IPS DF 19.7 (cell line): Measurements from ENCODE around the gene RPLP2.

Source experiments
- DNase-seq: peaks from one replicate; pipeline ENCODE4 v3.0.0-alpha.2; 2013; ENCODE audit warnings: low read depth, low spot score

Gene RPLP2

DNA sequence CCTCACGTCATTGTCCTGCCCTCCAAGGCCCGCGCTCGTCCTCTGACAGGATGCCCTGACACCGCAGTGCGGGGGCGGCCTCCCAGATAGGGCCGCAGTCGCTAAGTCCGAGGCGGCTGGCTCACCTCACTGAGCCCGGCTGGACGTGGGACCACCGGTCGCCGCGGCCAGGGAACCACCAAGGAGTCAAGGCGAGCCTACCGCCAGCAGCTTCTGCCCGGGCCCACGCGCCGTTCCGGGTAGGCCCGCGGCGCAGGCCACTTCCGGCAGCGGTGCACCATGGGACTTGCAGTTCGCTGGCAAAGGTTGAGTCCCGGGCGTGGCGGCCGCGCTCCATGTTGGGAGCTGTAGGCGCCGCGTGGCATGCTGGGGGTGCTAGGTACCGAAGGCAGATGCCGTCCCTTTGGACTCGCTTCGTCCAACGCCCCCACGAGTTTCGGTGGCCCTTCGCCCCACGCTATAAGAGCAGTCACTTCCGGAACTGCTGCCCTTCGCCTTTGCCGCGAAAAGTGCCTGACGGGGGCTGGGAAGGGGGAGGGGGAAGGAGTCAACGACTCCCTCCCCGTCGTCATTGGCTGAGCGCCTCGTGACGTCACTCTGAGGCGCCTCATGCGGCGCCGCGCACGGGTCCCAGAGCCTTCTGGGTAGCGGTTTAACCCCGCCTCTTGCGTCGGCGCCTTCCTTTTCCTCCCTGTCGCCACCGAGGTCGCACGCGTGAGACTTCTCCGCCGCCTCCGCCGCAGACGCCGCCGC is at the start of gene RPLP2:
Gene RPLP2 (plus strand): TSS at position 681 of the 753 bp plus-strand sequence. CDS start 268 bp downstream, outside the sequence.
- DNase-seq, result peak; percentile 78

DNA sequence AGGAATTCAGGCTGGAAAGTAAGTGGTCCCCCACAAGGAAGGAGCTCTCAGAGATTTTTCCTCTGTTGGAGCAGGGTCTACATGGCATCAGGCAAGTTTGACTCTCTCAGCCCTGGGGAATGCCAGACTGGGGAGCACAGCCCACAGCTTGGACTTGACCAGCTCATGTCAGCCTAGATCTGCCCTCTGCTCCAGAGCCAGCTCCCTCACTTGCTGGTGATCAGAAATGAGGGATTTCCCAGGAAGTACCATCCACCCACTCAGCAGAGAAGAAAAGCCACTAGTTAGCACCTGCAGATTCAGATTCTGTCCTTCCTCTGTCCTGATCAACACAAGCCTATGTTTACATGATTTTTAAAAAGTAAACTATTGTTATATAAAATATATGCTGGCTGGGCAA is 49.5 kb upstream of the RPLP2 start:
- no peak for DNase-seq

DNA sequence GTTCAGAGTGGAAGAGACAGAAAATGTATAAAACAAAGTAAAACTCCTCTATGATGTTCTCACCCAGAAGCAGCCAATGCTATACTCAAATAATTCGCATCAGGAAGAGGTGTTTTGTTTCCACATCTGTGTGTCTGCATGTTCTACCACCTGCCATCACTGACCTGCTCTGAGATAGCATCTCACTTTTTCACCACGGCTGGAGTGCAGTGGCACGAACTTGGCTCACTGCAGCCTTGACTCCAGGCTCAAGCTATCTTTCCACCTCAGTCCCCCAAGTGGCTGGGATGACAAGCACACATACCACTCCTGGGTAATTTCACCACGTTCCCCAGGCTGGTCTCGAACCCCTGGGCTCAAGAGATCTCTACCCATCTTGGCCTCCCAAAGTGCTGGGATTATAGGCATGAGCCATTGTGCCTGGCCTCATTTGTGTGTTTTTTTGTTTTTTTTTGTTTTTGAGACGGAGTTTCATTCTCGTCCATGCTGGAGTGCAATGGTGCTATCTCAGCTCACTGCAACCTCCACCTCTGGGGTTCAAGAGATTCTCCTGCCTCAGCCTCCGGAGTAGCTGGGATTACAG is 48.1 kb upstream of the RPLP2 start:
- no peak for DNase-seq

DNA sequence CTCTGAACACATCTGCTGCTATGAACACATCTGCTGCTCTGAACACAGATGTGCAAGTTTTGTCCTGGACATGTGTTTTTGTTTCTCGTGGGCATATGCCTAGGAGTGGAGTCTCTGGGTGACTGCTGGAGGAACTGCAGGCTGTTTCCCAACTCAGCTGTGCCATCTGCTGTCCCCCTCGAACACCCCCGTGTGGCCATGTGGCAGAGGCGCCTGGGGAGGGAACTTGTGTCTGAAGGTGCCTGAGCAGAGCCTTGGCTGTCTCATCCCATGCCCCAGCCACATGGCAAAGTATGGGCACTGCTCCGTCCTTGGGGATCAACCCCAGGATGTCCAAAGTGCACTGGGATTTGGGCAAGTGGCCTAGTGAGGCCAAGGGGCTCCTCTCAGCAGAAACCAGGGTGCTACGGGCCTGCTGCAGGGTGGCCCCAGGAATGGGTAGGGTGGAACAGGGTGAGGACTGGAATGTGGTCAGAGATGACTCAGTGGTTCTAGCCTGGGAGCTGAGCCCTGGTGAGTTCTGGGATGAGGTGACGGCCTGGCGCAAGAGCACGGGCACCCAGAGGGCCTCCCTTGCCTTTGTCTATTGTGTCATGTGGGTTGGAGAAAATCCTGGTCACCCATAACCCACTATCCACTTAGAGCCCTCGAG is 47.2 kb upstream of the RPLP2 start:
- DNase-seq, result no peak

DNA sequence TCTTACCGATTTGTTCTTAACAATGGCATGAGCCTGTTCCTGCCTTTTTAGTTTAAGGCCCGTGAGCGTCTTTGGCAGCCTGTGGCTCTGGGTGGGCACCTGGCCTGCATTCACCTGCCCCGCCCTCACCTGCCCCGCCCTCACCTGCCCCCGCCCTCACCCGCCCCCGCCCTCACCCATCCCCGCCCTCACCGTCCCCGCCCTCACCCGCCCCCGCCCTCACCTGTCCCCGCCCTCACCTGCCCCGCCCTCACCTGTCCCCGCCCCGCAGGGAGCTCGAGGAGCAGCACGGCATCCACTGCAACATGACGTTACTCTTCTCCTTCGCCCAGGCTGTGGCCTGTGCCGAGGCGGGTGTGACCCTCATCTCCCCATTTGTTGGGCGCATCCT is 46.7 kb upstream of the RPLP2 start:
- no peak for DNase-seq

DNA sequence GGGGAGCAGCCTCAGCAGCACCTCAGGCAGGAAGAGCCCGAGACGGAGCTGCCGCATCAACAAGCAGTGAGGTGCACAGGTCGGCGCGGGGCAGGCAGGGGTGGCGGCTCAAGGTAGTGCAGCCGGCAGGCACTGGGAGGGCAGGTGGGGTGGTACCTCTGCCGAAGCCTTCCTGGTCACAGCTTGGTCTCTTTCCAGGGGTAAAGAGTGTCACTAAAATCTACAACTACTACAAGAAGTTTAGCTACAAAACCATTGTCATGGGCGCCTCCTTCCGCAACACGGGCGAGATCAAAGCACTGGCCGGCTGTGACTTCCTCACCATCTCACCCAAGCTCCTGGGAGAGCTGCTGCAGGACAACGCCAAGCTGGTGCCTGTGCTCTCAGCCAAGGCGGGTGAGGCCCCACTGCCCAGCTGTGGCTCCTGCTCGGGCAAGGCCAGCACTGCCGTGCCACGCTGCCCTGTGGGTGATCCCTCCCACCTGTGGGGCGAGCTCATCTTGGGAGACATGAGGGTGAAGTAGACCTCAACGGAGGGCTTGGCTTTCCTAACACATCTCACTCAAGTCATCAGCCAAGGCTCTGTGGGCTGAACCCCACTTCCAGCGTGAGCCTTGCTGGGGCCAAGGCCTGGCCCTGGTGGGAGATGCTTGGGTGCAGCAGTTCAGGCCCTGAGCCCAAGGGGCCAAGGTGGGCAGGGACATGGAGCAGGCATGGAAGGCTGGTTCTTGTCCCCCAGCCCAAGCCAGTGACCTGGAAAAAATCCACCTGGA is 46.0 kb upstream of the RPLP2 start:
- DNase-seq, result no peak

DNA sequence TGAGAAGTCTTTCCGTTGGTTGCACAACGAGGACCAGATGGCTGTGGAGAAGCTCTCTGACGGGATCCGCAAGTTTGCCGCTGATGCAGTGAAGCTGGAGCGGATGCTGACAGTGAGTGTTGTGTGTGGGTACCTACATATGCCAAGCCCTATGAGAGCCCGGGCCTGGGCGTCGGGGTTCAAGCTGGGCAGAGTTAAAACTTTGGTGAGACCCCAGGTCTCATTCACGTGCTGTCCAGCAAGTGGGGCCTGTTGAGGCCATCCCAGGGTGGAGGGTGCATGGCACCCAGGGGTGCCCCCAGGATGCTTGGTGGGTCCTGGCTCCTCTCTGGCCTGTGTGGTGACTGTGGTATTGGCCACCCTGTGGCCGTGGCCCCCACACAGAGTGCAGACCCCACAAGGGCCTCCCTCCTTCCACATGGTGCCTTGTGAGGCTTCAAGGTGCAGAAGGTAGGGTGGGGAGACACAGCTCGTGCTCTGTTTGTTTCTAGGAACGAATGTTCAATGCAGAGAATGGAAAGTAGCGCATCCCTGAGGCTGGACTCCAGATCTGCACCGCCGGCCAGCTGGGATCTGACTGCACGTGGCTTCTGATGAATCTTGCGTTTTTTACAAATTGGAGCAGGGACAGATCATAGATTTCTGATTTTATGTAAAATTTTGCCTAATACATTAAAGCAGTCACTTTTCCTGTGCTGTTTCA is 45.3 kb upstream of the RPLP2 start:
- no peak for DNase-seq

DNA sequence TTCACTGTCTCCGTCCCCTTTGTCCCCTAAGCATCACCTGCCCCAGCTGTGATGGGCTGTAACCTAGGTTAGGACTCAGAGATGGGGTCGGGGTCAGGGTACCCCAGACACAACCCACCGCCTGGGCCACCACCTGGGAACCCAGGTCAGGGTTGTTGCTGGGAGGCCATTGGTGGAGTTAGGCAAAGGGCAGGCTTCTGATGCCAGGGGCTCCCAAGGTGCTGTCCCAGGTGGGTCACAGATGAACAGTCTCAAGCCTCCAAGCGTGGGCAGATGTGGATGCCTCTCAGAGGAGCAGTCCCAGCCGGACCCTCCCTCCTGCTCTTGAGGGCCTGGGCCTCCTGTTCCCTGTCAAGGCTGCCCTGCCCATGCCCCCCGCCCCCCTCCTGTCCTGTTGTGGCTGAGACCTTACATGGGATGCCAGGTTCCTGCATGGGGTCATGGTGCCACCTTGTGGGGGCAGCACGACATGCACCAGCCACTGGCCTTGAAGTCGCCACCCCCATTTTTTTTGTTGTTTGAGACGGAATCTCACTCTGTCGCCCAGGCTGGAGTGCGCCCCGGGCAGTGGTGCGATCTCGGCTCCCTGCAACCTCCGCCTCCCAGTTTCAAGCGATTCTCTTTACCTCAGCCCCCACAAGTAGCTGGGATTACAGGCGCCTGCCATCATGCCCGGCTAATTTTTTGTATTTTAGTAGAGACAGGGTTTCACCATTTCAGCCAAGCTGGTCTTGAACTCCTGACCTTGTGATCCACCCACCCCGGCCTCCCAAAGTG is 44.6 kb upstream of the RPLP2 start:
- no peak for DNase-seq

DNA sequence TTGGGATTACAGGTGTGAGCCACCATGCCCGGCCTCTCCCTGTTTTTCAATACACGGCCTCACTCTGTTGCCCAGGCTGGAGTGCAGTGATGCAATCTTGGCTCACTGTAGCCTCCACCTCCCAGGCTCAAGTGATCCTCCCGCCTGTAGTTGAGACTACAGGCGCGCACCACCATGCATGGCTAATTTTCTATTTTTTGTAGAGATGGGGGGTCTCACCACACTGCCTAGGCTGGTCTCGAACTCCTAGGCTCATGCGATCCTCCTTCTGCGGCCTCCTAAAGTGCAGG is 44.0 kb upstream of the RPLP2 start:
- no peak for DNase-seq

DNA sequence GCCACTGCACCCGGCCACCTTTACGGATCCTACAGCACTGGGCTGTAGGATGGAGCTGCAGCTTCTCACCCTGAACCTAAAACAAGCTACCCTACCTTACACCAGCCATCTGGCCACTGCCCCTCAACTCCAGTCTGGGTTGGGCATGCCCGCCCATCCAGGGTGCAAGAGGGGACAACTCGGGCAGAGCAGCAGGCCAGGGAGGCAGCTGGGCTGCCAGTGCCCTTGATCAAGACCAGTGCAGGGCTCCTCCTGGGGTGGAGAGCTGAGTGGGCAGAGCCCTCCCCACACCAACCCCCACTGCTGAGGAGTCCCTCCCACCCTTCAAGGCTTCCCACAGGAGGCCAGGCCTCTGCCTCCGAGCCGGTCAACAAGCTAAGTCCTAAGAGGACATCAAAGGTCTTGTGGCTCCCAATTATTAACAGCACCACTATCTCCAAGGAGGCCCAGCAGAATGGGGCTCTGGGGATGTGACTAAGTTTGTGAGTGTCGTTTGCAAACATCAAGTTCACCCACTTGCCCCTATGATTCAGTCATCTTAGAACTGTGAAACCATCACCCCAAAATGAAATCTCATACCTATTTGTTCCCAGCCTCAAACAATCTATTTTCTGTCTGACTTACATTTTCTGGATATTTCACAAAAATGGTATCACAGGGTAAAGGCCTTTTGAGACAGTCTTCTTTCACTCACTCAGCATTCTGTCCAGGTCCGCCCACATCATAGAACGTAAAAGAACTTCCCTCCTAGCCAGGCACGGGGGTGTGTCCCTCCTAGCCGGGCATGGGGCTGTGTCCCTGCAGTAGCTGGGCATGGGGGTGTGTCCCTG is 43.4 kb upstream of the RPLP2 start:
- no peak for DNase-seq

DNA sequence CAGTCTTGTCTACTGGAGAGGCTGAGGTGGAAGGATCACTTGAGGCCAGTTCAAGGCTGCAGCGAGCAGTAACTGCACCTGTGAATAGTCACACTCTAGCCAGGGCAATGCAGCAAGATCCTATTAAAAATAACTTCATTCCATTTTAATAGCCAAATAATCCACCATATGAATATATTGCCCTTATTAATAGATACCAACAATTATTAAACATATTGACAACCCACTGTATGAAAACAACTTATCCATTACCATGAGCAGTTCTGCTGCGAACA is 42.9 kb upstream of the RPLP2 start:
- DNase-seq, result no peak

DNA sequence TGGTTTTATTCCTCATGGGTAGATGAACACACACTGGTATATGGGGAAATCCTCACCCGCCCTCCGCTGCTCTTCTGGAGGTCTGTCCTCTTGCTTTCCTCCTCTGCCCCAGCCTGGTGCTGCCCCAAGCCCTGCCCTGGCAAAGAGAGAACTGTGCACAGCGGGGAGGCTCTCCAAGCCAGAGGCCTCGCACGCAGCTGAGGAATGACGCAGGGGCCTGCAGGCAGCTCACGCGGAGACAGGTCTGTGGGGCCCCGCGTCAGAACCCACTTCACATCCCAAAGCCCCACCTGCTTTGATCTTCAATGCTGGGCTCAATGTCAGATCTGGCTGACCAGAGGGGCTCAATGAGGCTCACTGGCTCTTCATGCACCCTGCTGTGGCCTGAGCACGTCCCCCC is 42.5 kb upstream of the RPLP2 start:
- no peak for DNase-seq

DNA sequence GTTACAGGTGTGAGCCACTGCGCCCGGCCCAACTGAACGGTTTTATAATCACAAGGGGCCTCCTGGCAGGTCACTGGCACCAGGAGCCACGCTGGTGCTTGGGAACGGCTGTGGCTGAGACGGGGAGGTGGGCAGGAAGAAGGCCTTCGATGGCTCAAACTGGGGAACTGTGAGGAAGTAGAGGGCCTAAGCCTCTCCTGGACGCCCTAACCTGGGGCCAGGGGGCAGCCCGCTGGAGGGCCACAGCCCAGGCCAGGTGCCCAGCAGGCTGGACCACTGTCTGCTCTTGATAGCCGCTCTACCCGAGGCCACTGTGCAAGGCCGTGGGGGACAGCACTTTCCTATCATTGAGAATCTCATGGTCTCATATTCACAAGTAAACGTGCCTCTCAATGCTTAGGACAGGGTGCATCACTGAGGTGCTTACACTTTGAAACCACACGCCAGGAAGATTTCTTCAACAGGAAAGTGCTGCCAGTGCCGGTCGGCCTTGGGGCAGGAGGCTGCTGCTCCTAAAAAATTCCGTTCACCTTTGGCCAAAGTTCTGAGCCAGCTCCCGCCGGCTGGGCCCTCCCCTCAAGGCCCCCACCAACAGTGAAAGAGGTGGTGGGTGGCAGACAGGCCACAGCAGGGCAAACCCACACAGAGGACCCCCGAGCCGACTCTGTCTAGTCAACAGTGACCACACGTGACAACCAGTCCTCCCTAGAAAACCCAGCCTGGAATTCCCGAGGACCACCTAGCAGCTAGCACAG is 39.7 kb upstream of the RPLP2 start:
- no peak for DNase-seq

DNA sequence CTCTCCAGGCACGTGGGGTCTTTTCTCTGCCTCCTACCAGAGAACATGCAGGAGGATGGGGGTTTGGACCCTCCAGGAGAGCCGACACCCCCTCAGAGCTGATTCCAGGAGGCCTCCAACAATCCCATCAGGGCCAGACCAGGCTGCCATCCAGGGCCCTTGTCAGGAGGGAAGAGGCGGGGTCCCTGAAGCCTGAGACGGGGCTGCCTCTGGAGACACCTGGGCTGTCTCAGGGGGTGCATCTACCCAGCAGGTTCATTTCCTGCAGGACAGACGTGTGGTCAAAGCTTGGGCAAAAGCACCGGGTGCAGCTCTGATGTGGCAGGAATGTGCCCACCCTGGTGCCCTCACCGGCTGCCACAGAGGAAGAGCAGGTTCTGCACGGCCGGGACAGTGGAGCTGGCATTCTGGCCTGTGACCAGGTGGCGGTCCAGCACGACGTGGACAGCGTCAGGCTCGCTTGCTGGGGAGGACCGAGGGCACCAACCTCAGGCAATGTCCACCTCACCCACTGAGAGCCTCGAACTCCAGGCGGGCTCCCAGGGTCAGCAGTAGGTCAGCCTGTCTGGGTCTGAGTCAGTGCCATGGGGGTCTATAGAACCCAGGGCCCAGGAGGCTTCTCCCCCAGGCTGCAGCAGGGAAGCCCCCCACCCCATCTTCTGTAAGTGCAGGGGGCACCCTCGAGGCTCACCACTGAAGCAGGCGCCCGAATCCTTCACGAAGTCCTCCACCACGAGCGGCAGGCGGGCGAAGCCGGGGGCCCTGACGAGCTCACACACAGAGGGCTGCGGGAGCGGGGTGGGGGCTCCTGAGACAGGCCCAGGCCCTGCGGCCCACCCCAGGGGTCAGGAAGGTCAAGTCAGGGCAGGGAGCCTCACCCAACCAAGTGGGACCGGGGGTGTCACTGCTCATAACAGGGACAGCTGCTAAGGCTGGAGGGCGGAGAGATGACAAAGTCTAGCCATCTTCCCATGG is 38.8 kb upstream of the RPLP2 start:
- DNase-seq, result no peak

DNA sequence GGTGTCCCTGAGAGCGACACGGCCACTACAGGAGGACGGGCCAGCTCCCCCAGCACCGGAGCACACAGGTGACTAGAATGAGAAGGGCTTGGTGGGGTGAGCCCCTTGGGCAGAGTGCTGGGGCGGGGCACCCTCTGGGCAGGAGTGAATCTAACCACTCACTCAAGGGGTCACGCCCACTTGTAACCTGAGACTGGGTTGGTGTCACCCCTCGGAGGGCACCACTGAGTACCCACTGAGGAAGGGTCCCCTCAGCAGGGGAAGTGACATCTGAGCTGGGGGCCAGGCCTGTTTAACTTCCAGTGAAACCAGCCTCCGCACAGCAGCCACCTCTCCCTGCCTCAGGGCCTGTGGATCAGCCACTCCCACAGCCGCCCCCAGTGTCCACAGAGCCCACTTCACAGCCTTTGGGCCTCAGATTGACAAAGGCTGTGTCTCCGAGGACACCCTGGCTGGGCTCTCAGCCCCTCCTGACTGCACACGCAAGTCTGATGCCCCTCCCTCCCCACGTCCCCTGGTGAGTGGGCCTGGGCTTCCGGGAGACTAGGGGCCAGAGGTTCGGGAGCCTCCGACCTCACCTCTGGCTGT is 38.1 kb upstream of the RPLP2 start:
- DNase-seq, result no peak

DNA sequence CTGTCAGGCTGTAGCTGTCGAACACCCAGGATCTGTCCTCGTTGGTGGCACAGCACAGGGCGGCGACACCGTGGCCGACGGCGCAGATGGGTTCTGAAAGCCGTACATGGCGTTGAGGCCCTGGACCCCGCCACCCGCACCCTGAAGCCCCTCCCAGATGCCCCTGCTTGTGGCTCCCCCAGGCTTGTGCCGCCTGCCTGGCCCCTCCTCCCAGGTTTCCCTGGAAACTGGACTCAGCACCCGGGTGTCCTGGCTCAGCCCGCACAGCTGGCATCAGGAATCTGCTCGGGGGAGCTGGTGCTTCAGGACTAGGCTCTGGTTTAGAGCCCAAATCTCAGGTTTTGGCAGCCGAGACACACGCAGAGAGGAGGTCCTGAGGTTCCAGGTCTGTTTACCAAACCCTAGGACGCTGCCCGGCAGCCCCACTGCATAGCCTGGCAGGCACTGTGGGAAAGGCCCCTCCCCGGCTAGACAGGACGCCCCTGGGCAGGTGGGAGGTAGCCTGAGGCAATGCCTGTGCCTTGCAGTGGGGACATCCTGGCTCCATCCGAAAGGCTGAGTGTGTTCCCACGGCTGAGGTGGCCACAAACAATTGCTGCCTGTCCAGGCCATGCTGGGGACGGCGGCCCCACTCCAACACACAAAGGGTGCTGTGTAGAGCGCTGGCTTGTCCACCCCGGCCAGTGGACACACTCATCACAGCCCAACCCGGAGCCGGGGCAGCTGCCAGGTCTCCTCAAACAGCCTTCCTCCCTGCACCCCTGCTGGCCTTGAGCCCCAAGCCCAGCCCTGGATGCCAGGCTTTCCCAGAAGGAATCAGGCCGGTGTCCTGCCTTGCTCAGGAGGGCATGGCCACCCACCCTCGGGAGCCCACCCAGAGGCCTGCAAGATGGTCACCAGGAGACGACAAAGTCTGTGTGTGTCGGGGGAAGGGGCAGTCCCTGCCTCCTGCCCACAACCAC is 37.1 kb upstream of the RPLP2 start:
- no peak for DNase-seq

DNA sequence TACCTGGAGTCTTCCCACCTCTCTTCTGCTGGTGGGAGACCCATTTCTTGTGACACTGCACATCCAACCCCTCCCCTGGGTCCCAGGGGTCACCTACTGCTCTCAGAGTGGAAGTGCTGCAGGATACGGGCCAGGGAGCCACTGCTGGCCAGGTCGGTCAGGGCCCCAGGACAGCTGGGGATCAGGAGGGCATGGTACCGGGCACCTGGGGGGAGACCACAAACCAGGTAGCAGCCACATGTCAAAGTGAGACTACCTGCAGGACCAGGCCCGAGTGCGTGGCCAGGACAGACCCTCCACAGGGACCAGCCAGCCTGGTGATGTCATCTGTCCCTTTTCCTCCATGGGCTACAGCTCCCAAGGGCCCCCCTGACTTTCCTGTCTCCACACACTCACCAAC is 36.3 kb upstream of the RPLP2 start:
- no peak for DNase-seq
